Loucy (cell line): ENCODE results near the gene TNFRSF9.
A peak's percentile ranks its signal among the peaks of the same experiment; 100 is the strongest.

Experiments used
- H2AFZ ChIP-seq: fragments of 200-600 bp; sonication (generic); 2 replicates; pipeline ENCODE4 v1.6.0; 2016; ENCODE audit warnings: antibody characterized with exemption, mild to moderate bottlenecking, low read length, moderate library complexity
- H3F3A ChIP-seq: fragments of 200-600 bp; 2 replicates; pipeline ENCODE4 v1.6.0; 2016; ENCODE audit warnings: antibody characterized with exemption, low read depth, mild to moderate bottlenecking
- H3K27me3 ChIP-seq: fragments of 200-600 bp; sonication (generic); 2 replicates; pipeline ENCODE4 v1.6.1; 2014; ENCODE audit warnings: low read length, mild to moderate bottlenecking; ENCODE audit not compliant: insufficient read depth, poor library complexity, severe bottlenecking
- H3K36me3 ChIP-seq: fragments of 200-600 bp; sonication (generic); 2 replicates; pipeline ENCODE4 v1.6.1; 2016; ENCODE audit warnings: low read length; ENCODE audit not compliant: insufficient read depth
- H3K4me1 ChIP-seq: fragments of 200-600 bp; sonication (generic); 2 replicates; pipeline ENCODE4 v1.5.1; 2014; ENCODE audit warnings: low read length, mild to moderate bottlenecking; ENCODE audit not compliant: insufficient read depth, poor library complexity, severe bottlenecking
- H3K4me2 ChIP-seq: fragments of 200-600 bp; sonication (generic); 2 replicates; pipeline ENCODE4 v1.6.0; 2014; ENCODE audit warnings: antibody characterized with exemption, low read length, low read depth, mild to moderate bottlenecking; ENCODE audit not compliant: poor library complexity, severe bottlenecking
- H3K4me3 ChIP-seq: fragments of 200-600 bp; sonication (generic); 2 replicates; pipeline ENCODE4 v1.5.1; 2014; ENCODE audit warnings: low read length, mild to moderate bottlenecking, mixed read lengths; ENCODE audit not compliant: poor library complexity, severe bottlenecking
- H3K79me2 ChIP-seq: fragments of 200-600 bp; sonication (generic); 2 replicates; pipeline ENCODE4 v1.6.1; 2014; ENCODE audit warnings: low read length; ENCODE audit not compliant: insufficient read depth
- H3K9ac ChIP-seq: fragments of 200-600 bp; sonication (generic); 2 replicates; pipeline ENCODE4 v1.6.0; 2014; ENCODE audit warnings: mild to moderate bottlenecking, low read depth, low read length, moderate library complexity; ENCODE audit not compliant: poor library complexity, severe bottlenecking
- H3K9me2 ChIP-seq: fragments of 200-600 bp; sonication (generic); replicated peaks from 2 replicates; pipeline ENCODE4 v1.6.1; 2016; ENCODE audit warnings: low read depth, low read length, mixed read lengths
- H3K9me3 ChIP-seq: fragments of 200-600 bp; sonication (generic); 2 replicates; pipeline ENCODE4 v1.6.1; 2014; ENCODE audit warnings: mild to moderate bottlenecking, antibody characterized with exemption, low read length, low read depth; ENCODE audit not compliant: insufficient read depth
- H4K20me1 ChIP-seq: fragments of 200-600 bp; sonication (generic); 2 replicates; pipeline ENCODE4 v1.6.0; 2014; ENCODE audit warnings: antibody characterized with exemption, low read length, mild to moderate bottlenecking; ENCODE audit not compliant: insufficient read depth, poor library complexity, severe bottlenecking
- CTCF ChIP-seq: fragments of 200-600 bp; sonication (generic); conservative IDR thresholded peaks from 2 replicates; pipeline ENCODE4 v1.5.1; 2014; ENCODE audit warnings: mild to moderate bottlenecking, antibody characterized with exemption, low read length
- EZH2phosphoT487 ChIP-seq: fragments of 200-600 bp; IDR thresholded peaks from 2 replicates; pipeline ENCODE4 v1.6.1; 2018; ENCODE audit warnings: antibody characterized with exemption, mild to moderate bottlenecking, moderate library complexity, borderline replicate concordance

TNFRSF9 gene

GRCh38 chr1:7912145-7912544 is 28.5 kb downstream of the TNFRSF9 start:
- TF ChIP-seq CTCF (no peak), EZH2phosphoT487 (no peak)
- H3F3A ChIP-seq, result no peaks in the 10 kb centered on the region
- H2AFZ ChIP-seq, result no peak overlapping the region
- H3K4me1 ChIP-seq, result peaks cover 16% of the 10 kb centered on the region
- H4K20me1 ChIP-seq, result no peaks in the 10 kb centered on the region
- no peak overlapping the region for H3K9ac ChIP-seq
- H3K79me2 ChIP-seq, result no peaks in the 10 kb centered on the region
- no peaks in the 10 kb centered on the region for H3K36me3 ChIP-seq
- no peaks in the 10 kb centered on the region for H3K9me3 ChIP-seq
- H3K9me2 ChIP-seq, result no peaks in the 10 kb centered on the region
- no peak overlapping the region for H3K4me3 ChIP-seq
- no peaks in the 10 kb centered on the region for H3K27me3 ChIP-seq
- no peak overlapping the region for H3K4me2 ChIP-seq

DNA sequence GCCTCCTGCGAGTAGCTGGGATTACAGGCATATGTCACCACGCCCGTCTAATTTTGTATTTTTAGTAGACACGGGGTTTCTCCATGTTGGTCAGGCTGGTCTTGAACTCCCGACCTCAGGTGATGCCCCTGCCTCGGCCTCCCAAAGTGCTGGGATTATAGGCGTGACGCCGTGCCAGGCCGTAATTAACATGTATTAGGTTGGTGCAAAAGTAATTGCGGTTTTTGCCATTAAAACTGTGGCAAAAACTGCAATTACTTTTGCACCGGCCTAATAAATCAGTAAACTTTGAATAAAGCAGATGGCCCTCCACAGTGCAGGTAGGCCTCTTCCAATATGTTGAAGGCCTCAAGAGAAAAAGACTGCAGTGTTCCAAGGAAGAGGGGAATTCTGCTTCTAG is 35.4 kb downstream of the TNFRSF9 start:
- H3K27me3 ChIP-seq, result no peaks in the 10 kb centered on the region
- H2AFZ ChIP-seq, result no peak overlapping the region
- no peaks in the 10 kb centered on the region for H3K79me2 ChIP-seq
- no peaks in the 10 kb centered on the region for H3K9me3 ChIP-seq
- H3K4me2 ChIP-seq, result no peak overlapping the region
- no peak overlapping the region for H3K4me3 ChIP-seq
- H3K9me2 ChIP-seq, result no peaks in the 10 kb centered on the region
- H3K36me3 ChIP-seq, result no peaks in the 10 kb centered on the region
- H3K9ac ChIP-seq, result no peak overlapping the region
- no peaks in the 10 kb centered on the region for H4K20me1 ChIP-seq
- no peaks in the 10 kb centered on the region for H3F3A ChIP-seq
- peaks cover 9% of the 10 kb centered on the region for H3K4me1 ChIP-seq
- no peak for TF ChIP-seq EZH2phosphoT487

- no peak overlapping the region for H3K4me2 ChIP-seq
- TF ChIP-seq EZH2phosphoT487 (no peak), CTCF (peak; percentile 72)
- H3K9me2 ChIP-seq, result no peaks in the 10 kb centered on the region
- peaks cover 23% of the 10 kb centered on the region for H3K4me1 ChIP-seq
- H3K9ac ChIP-seq, result no peak overlapping the region
- H3K79me2 ChIP-seq, result no peaks in the 10 kb centered on the region
- H3F3A ChIP-seq, result no peaks in the 10 kb centered on the region
- no peaks in the 10 kb centered on the region for H3K27me3 ChIP-seq
- H2AFZ ChIP-seq, result peak overlapping the region; percentile 21; the same call in 1 of the 2 replicates
- H3K9me3 ChIP-seq, result no peaks in the 10 kb centered on the region
- H3K4me3 ChIP-seq, result no peak overlapping the region
- H4K20me1 ChIP-seq, result no peaks in the 10 kb centered on the region
- H3K36me3 ChIP-seq, result no peaks in the 10 kb centered on the region
These were observed 38.1 kb downstream of the TNFRSF9 start for GRCh38 chr1:7902478-7903085.

DNA sequence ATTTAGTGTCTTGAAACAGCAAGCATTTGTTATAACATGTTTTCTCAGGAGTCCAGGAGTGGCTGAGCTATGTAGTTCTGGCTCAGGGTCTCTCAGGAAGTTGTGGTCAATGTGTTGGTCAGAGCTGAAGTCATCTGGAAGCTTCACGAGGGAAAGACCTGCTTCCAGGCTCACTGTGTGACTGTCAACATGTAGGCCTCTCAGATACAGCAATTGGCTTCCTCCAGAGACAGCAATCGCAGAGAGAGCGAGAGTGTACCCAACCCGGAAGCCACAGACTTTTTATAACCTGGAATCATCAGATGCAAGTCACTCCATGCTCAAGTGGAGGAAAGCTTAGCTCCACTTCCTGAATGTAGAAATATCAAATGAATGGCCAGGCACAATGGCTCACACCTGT is 40.9 kb downstream of the TNFRSF9 start:
- Histone ChIP-seq H3K9me3 (no peaks in the 10 kb centered on the region), H3K4me1 (peaks cover 23% of the 10 kb centered on the region), H3K4me3 (peak overlapping the region; percentile 38), H3K9me2 (no peaks in the 10 kb centered on the region), H3K27me3 (no peaks in the 10 kb centered on the region), H3K36me3 (no peaks in the 10 kb centered on the region), H2AFZ (peak overlapping the region; percentile 14; the same call in 1 of the 2 replicates), H3F3A (no peaks in the 10 kb centered on the region), H4K20me1 (no peaks in the 10 kb centered on the region), H3K9ac (peak overlapping the region; percentile 10), H3K79me2 (no peaks in the 10 kb centered on the region), H3K4me2 (peak overlapping the region; percentile 57)
- TF ChIP-seq EZH2phosphoT487 (no peak), CTCF (no peak)
